Mesenchymal stem cell (in vitro differentiated cells and primary cell): ENCODE data around the gene URM1.

Experiments used
- DNase-seq: peaks from one replicate; pipeline ENCODE4 v3.0.0-alpha.2; 2013
- H2AFZ ChIP-seq: one replicate; pipeline ENCODE4 v1.6.1; 2013; ENCODE audit warnings: low read depth, mild to moderate bottlenecking, control low read depth, inconsistent platforms, low read length, moderate library complexity
- H2AK5ac ChIP-seq: 2 replicates; pipeline ENCODE4 v1.6.1; 2013; ENCODE audit warnings: low read length, moderate library complexity, mild to moderate bottlenecking, inconsistent platforms; ENCODE audit not compliant: severe bottlenecking
- H2BK120ac ChIP-seq: one replicate; pipeline ENCODE4 v1.6.1; 2013; ENCODE audit warnings: low read depth, mild to moderate bottlenecking, inconsistent platforms, low read length, moderate library complexity
- H2BK12ac ChIP-seq, 2 experiments: one replicate each; pipeline ENCODE4 v1.6.1; 2013; ENCODE audit warnings: inconsistent platforms in 2 of 2, low read length in 2 of 2, mild to moderate bottlenecking in 2 of 2, moderate library complexity in 2 of 2, control low read depth in 1 of 2
- H2BK15ac ChIP-seq: one replicate; pipeline ENCODE4 v1.6.1; 2013; ENCODE audit warnings: mild to moderate bottlenecking, low read depth, inconsistent platforms; ENCODE audit not compliant: poor library complexity, severe bottlenecking
- H2BK5ac ChIP-seq: 2 replicates; pipeline ENCODE4 v1.6.1; 2013; ENCODE audit warnings: low read depth, mild to moderate bottlenecking, low read length, control low read depth, inconsistent platforms; ENCODE audit not compliant: poor library complexity, severe bottlenecking
- H3K14ac ChIP-seq, 2 experiments: one replicate each; pipeline ENCODE4 v1.6.1; 2013; ENCODE audit warnings: inconsistent platforms in 2 of 2, low read length in 2 of 2, control low read depth in 1 of 2, mild to moderate bottlenecking in 1 of 2, moderate library complexity in 1 of 2
- H3K18ac ChIP-seq, 2 experiments: one replicate each; pipeline ENCODE4 v1.6.1; 2013; ENCODE audit warnings: inconsistent platforms in 2 of 2, low read length in 2 of 2, control low read depth in 1 of 2, low read depth in 1 of 2, mild to moderate bottlenecking in 1 of 2
- H3K23ac ChIP-seq, 2 experiments: one replicate each; pipeline ENCODE4 v1.6.1; 2013; ENCODE audit warnings: inconsistent platforms in 2 of 2, low read length in 2 of 2, mild to moderate bottlenecking in 2 of 2, moderate library complexity in 2 of 2, control low read depth in 1 of 2
- H3K27ac ChIP-seq: 2 replicates; pipeline ENCODE4 v1.5.1; 2013; ENCODE audit warnings: mild to moderate bottlenecking, moderate library complexity, low read length, control low read depth, inconsistent platforms; ENCODE audit not compliant: poor library complexity, severe bottlenecking
- H3K27me3 ChIP-seq, 2 experiments: 2 replicates each; pipeline versions ENCODE4 v1.6.1 to v1.7.0; 2013; ENCODE audit warnings: low read length in 2 of 2, mild to moderate bottlenecking in 2 of 2, moderate library complexity in 2 of 2, control low read depth in 1 of 2, inconsistent platforms in 1 of 2; ENCODE audit not compliant: control insufficient read depth in 1 of 2, insufficient read depth in 1 of 2
- H3K36me3 ChIP-seq, 2 experiments: 2 replicates each; pipeline versions ENCODE4 v1.6.1 to v1.7.0; 2013; ENCODE audit warnings: low read length in 2 of 2, control low read depth in 1 of 2, inconsistent platforms in 1 of 2, low read depth in 1 of 2, mild to moderate bottlenecking in 1 of 2; ENCODE audit not compliant: insufficient read depth in 2 of 2, control insufficient read depth in 1 of 2
- H3K4ac ChIP-seq, 2 experiments: one replicate each; pipeline ENCODE4 v1.6.1; 2013; ENCODE audit warnings: inconsistent platforms in 2 of 2, low read length in 2 of 2, mild to moderate bottlenecking in 2 of 2, moderate library complexity in 2 of 2, control low read depth in 1 of 2, low read depth in 1 of 2
- H3K4me1 ChIP-seq: 2 replicates; pipeline ENCODE4 v1.6.1; 2013; ENCODE audit warnings: low read depth, low read length, control low read depth; ENCODE audit not compliant: control insufficient read depth, insufficient read depth
- H3K4me2 ChIP-seq: 2 replicates; pipeline ENCODE4 v1.6.1; 2013; ENCODE audit warnings: low read length, mild to moderate bottlenecking, inconsistent platforms; ENCODE audit not compliant: poor library complexity, severe bottlenecking
- H3K4me3 ChIP-seq, 2 experiments: 2 replicates each; pipeline versions ENCODE4 v1.5.1 to v1.7.0; 2013; ENCODE audit warnings: low read length in 2 of 2, mild to moderate bottlenecking in 2 of 2, control low read depth in 1 of 2, low read depth in 1 of 2; ENCODE audit not compliant: insufficient read depth in 1 of 2
- H3K79me1 ChIP-seq: replicated peaks from 2 replicates; pipeline ENCODE4 v1.6.1; 2013; ENCODE audit warnings: mild to moderate bottlenecking, control low read depth, low read length, inconsistent platforms; ENCODE audit not compliant: poor library complexity, severe bottlenecking
- H3K9ac ChIP-seq: 2 replicates; pipeline ENCODE4 v1.7.0; 2013; ENCODE audit warnings: mild to moderate bottlenecking, low read length, moderate library complexity
- H3K9me3 ChIP-seq: 2 replicates; pipeline ENCODE4 v1.7.0; 2013; ENCODE audit warnings: mild to moderate bottlenecking, low read length; ENCODE audit not compliant: control insufficient read depth
- H4K8ac ChIP-seq: one replicate; pipeline ENCODE4 v1.6.1; 2013; ENCODE audit warnings: inconsistent platforms, mild to moderate bottlenecking, low read length, moderate library complexity
- H4K91ac ChIP-seq: one replicate; pipeline ENCODE4 v1.6.1; 2013; ENCODE audit warnings: mild to moderate bottlenecking, low read length, inconsistent platforms
- WGBS: methylation state at CpG from one replicate; pipeline ENCODE4 v1.1.7; 2013; ENCODE audit warnings: mixed read lengths; 5-methylcytosine and 5-hydroxymethylcytosine counted together

URM1 gene

GRCh38 chr9:128404560-128404959 lies 33.4 kb downstream of the URM1 start:
- H3K27me3 ChIP-seq: peaks cover 12 to 16% of the 10 kb centered on the region in 2 experiments
- no peak overlapping the region for H3K14ac ChIP-seq
- H3K4me1 ChIP-seq: peaks cover 20% of the 10 kb centered on the region
- H3K4ac ChIP-seq: no peak overlapping the region
- no peak overlapping the region for H2BK120ac ChIP-seq
- no peak overlapping the region for H3K4me3 ChIP-seq
- H2AK5ac ChIP-seq: no peak overlapping the region
- H2BK5ac ChIP-seq: no peak overlapping the region
- no peak for DNase-seq
- H3K23ac ChIP-seq: no peak overlapping the region
- H3K9ac ChIP-seq: no peak overlapping the region
- H2BK12ac ChIP-seq: no peak overlapping the region
- H3K27ac ChIP-seq: no peak overlapping the region
- no peak overlapping the region for H3K18ac ChIP-seq
- H4K8ac ChIP-seq: no peak overlapping the region
- H4K91ac ChIP-seq: no peak overlapping the region
- no peak overlapping the region for H3K4me2 ChIP-seq
- H3K9me3 ChIP-seq: no peaks in the 10 kb centered on the region
- H3K79me1 ChIP-seq: no peaks in the 10 kb centered on the region
- WGBS: 69% methylated on average over 2 of the region's 5 CpGs
- no peak overlapping the region for H2AFZ ChIP-seq
- H2BK15ac ChIP-seq: no peak overlapping the region
- H3K36me3 ChIP-seq: no peaks in the 10 kb centered on the region

- Histone ChIP-seq H3K4me3 (no peak overlapping the region), H3K9me3 (no peaks in the 10 kb centered on the region), H4K8ac (peak overlapping the region; percentile 45), H3K9ac (peak overlapping the region; percentile 32), H3K14ac (no peak overlapping the region), H3K27me3 (peaks cover 6 to 9% of the 10 kb centered on the region in 2 experiments), H3K36me3 (no peaks in the 10 kb centered on the region), H3K18ac (peak overlapping the region in 1 of 2 experiments; percentile 42), H3K4ac (no peak overlapping the region), H2AFZ (peak overlapping the region; percentile 16), H2BK120ac (no peak overlapping the region), H2BK5ac (no peak overlapping the region), H2BK15ac (no peak overlapping the region), H2AK5ac (no peak overlapping the region), H2BK12ac (no peak overlapping the region), H3K27ac (no peak overlapping the region), H3K4me1 (peaks cover 20% of the 10 kb centered on the region), H3K23ac (peak overlapping the region in 1 of 2 experiments; percentile 42), H3K79me1 (no peaks in the 10 kb centered on the region), H3K4me2 (no peak overlapping the region), H4K91ac (peak overlapping the region; percentile 1)
- 63% methylated on average over 12 of the region's 20 CpGs for WGBS
- no peak for DNase-seq
Measured at GRCh38 chr9:128405077-128405779, 34.1 kb downstream of the URM1 start.

GRCh38 chr9:128405780-128406171 lies 34.6 kb downstream of the URM1 start:
- H3K4me3 ChIP-seq: no peak overlapping the region
- no peak for DNase-seq
- no peak overlapping the region for H2BK12ac ChIP-seq
- no peak overlapping the region for H2BK120ac ChIP-seq
- 88% methylated on average over 6 of the region's 7 CpGs for WGBS
- H2AK5ac ChIP-seq: no peak overlapping the region
- no peaks in the 10 kb centered on the region for H3K79me1 ChIP-seq
- no peak overlapping the region for H3K18ac ChIP-seq
- H2AFZ ChIP-seq: no peak overlapping the region
- peaks cover under 1 to 9% of the 10 kb centered on the region in 2 experiments for H3K27me3 ChIP-seq
- H4K91ac ChIP-seq: no peak overlapping the region
- no peak overlapping the region for H2BK15ac ChIP-seq
- no peaks in the 10 kb centered on the region for H3K36me3 ChIP-seq
- H3K4ac ChIP-seq: no peak overlapping the region
- H2BK5ac ChIP-seq: no peak overlapping the region
- no peak overlapping the region for H4K8ac ChIP-seq
- no peak overlapping the region for H3K14ac ChIP-seq
- H3K23ac ChIP-seq: no peak overlapping the region
- no peaks in the 10 kb centered on the region for H3K9me3 ChIP-seq
- H3K4me2 ChIP-seq: no peak overlapping the region
- H3K9ac ChIP-seq: peak overlapping the region; percentile 32
- H3K27ac ChIP-seq: no peak overlapping the region
- H3K4me1 ChIP-seq: peaks cover 20% of the 10 kb centered on the region

- Histone ChIP-seq H3K4ac (no peak overlapping the region), H3K4me2 (no peak overlapping the region), H4K91ac (no peak overlapping the region), H4K8ac (no peak overlapping the region), H3K4me3 (no peak overlapping the region), H3K23ac (no peak overlapping the region), H2BK120ac (no peak overlapping the region), H3K9me3 (no peaks in the 10 kb centered on the region), H2BK15ac (no peak overlapping the region), H3K79me1 (no peaks in the 10 kb centered on the region), H2AFZ (peak overlapping the region; percentile 36), H2AK5ac (no peak overlapping the region), H3K14ac (no peak overlapping the region), H3K27ac (no peak overlapping the region), H3K18ac (no peak overlapping the region), H2BK5ac (no peak overlapping the region), H3K27me3 (peaks cover 6 to 17% of the 10 kb centered on the region in 2 experiments), H3K36me3 (no peaks in the 10 kb centered on the region), H2BK12ac (no peak overlapping the region), H3K4me1 (peaks cover 20% of the 10 kb centered on the region), H3K9ac (peak overlapping the region; percentile 35)
- no peak for DNase-seq
- WGBS: 69% methylated on average over 9 of the region's 9 CpGs
Measured at GRCh38 chr9:128406848-128407391, 35.7 kb downstream of the URM1 start.
